Ovary (tissue), 9 donors: ENCODE results near the gene CRIP1. TPM values are rescaled to one million over a fixed set of nuclear protein-coding genes. Genes with fewer than 3 reads are reported as not detected.

Experiments used
- DNase-seq, 5 donors: peaks; one replicate each; pipeline ENCODE4 v3.0.0-alpha.2; 2019 to 2020
- H3K27ac ChIP-seq, 2 donors: fragments of 200-600 bp; one replicate each; pipeline versions ENCODE4 v1.5.1 to v1.8.0; 2019 to 2022
- H3K27me3 ChIP-seq: fragments of 200-600 bp; one replicate; pipeline ENCODE4 v1.8.0; 2022
- H3K36me3 ChIP-seq: fragments of 200-600 bp; sonication (generic); one replicate; pipeline ENCODE4 v1.5.1; 2019
- H3K4me1 ChIP-seq: one replicate; pipeline ENCODE4 v1.8.1; 2013; ENCODE audit warnings: mild to moderate bottlenecking, moderate library complexity; ENCODE audit not compliant: insufficient read depth
- H3K4me3 ChIP-seq: fragments of 200-600 bp; sonication (generic); one replicate; pipeline ENCODE4 v1.5.1; 2017
- H3K9me3 ChIP-seq, 2 donors: fragments of 200-600 bp in 1 of 2; sonication (generic) in 1 of 2; one replicate each; pipeline versions ENCODE4 v1.5.1 to v1.8.1; 2013 to 2019; ENCODE audit warnings: mild to moderate bottlenecking in 1 of 2, moderate library complexity in 1 of 2
- EP300 ChIP-seq: sonication (generic); formaldehyde crosslinking; IDR thresholded peaks from one replicate; pipeline ENCODE4 v1.6.1; 2017; ENCODE audit warnings: antibody characterized with exemption
- POLR2A ChIP-seq: fragments of 450-650 bp; IDR thresholded peaks from one replicate; pipeline ENCODE4 v1.6.1; 2017; ENCODE audit warnings: antibody characterized with exemption, mild to moderate bottlenecking, moderate library complexity
- WGBS, 3 donors: extraction: QIAGEN DNeasy Blood & Tissue Kit in 1 of 3; methylation state at CpG; one replicate each; pipeline versions ENCODE4 v1.1.5 to v1.1.7; 2013 to 2017; 5-methylcytosine and 5-hydroxymethylcytosine counted together
- intact Hi-C, 4 donors: fragments of 100-400 bp; cut with DNase I; formaldehyde crosslinking; loops; one replicate each; pipeline versions ENCODE4 v1.11.0 to v1.15.1; 2022 to 2023
- polyA plus RNA-seq, 2 donors: library from polyadenylated mRNA; stranded (reverse); fragments of 200-250 nt in 1 of 2; fragments of 350-450 nt in 1 of 2; fragmentation: Illumina TruSeq in 1 of 2; extraction: RNeasy Lipid Tissue Mini Kit (QIAGEN cat#74804) in 1 of 2; gene quantifications; one replicate each; pipeline ENCODE4 v1.2.3, GENCODE V29; 2013 to 2014
- total RNA-seq, 7 donors: library from RNA; depleted of rRNA in 2 of 7; stranded (reverse); fragments of >200 nt in 2 of 7; fragmentation: NEBNext Ultra II Directional in 3 of 7; extraction: Animal tissue kit (Norgen Biotek cat#: 25700) in 3 of 7; gene quantifications; one replicate each; pipeline versions ENCODE4 v1.1.0 to v1.2.4, GENCODE V29; 2016 to 2023
- TF ChIP-seq, protein P1 (sequence below), 3 donors: fragments of 450-650 bp in 2 of 3; fragments of 200-600 bp in 1 of 3; IDR thresholded peaks; one replicate each; pipeline versions ENCODE4 v1.5.1 to v1.8.0; 2016 to 2022; ENCODE audit warnings: antibody characterized with exemption in 3 of 3, mild to moderate bottlenecking in 1 of 3
- donor health status: DM: no; HTN: no; CAD: no; lungs with moderate emphysema.
- donor health status: DM: no; HTN: no; CAD: no.
- donor health status: Bipolar disorder and iron deficiency.
- donor health status: DM: yes; HTN: yes; CAD: no.
- donor health status: DM: no; HTN: no; CAD: no.
- donor health status: DM: yes; HTN: yes; CAD: no.

The CRIP1 gene
- total and polyA plus RNA-seq, 9 donors, result 3.2 to 116 (median 26.4) TPM

GRCh38 chr14:105470350-105471296 is 16.1 kb upstream of the CRIP1 start:
- no peaks in the 10 kb centered on the region for H3K36me3 ChIP-seq
- no peaks in the 10 kb centered on the region for H3K27me3 ChIP-seq
- WGBS, 3 donors, result 72 to 81% (median 75%) methylated on average over 33 to 34 of the region's 34 CpGs
- peaks cover 9% of the 10 kb centered on the region for H3K4me1 ChIP-seq
- peak overlapping the region in 1 of 2 donors; percentile 10 for H3K27ac ChIP-seq
- TF ChIP-seq POLR2A (no peak), EP300 (no peak)
- TF ChIP-seq, protein P1, sequence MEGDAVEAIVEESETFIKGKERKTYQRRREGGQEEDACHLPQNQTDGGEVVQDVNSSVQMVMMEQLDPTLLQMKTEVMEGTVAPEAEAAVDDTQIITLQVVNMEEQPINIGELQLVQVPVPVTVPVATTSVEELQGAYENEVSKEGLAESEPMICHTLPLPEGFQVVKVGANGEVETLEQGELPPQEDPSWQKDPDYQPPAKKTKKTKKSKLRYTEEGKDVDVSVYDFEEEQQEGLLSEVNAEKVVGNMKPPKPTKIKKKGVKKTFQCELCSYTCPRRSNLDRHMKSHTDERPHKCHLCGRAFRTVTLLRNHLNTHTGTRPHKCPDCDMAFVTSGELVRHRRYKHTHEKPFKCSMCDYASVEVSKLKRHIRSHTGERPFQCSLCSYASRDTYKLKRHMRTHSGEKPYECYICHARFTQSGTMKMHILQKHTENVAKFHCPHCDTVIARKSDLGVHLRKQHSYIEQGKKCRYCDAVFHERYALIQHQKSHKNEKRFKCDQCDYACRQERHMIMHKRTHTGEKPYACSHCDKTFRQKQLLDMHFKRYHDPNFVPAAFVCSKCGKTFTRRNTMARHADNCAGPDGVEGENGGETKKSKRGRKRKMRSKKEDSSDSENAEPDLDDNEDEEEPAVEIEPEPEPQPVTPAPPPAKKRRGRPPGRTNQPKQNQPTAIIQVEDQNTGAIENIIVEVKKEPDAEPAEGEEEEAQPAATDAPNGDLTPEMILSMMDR (IDR thresholded peaks at IDR 0.05), result no peak
- intact Hi-C loops, result loop anchor here in 2 of 4 donors (10.0 kb wide), 2 partner anchors 46 to 56 kb away; partner anchors contain the start of gene MTA1 (in 1 of the 2)
- no peaks in the 10 kb centered on the region for H3K9me3 ChIP-seq
- peak in 2 of 5 donors; percentile 36 to 46 for DNase-seq
- no peak overlapping the region for H3K4me3 ChIP-seq

- intact Hi-C loops, result loop anchor here in 2 of 4 donors (10.0 kb wide), 2 partner anchors 47 to 57 kb away; partner anchors contain the start of gene MTA1 (in 1 of the 2)
- DNase-seq, result no peak
- WGBS, 3 donors, result 44 to 54% (median 53%) methylated on average over 7 to 19 of the region's 19 CpGs
- H3K9me3 ChIP-seq, result no peaks in the 10 kb centered on the region
- H3K27me3 ChIP-seq, result no peaks in the 10 kb centered on the region
- no peak overlapping the region for H3K4me3 ChIP-seq
- H3K36me3 ChIP-seq, result no peaks in the 10 kb centered on the region
- TF ChIP-seq EP300 (no peak), POLR2A (no peak)
- TF ChIP-seq, protein P1 (IDR thresholded peaks at IDR 0.05), result no peak
- peak overlapping the region in 1 of 2 donors; percentile 10 for H3K27ac ChIP-seq
- H3K4me1 ChIP-seq, result peaks cover 14% of the 10 kb centered on the region
Measured at GRCh38 chr14:105471297-105471821, 15.3 kb upstream of the CRIP1 start.

- WGBS, 3 donors, result 72 to 75% (median 74%) methylated on average over 8 of the region's 8 CpGs
- H3K9me3 ChIP-seq, result no peaks in the 10 kb centered on the region
- no peak overlapping the region for H3K4me3 ChIP-seq
- no peaks in the 10 kb centered on the region for H3K36me3 ChIP-seq
- peak overlapping the region in 1 of 2 donors; percentile 19 for H3K27ac ChIP-seq
- TF ChIP-seq, protein P1 (IDR thresholded peaks at IDR 0.05), result no peak
- no peak for TF ChIP-seq EP300
- TF ChIP-seq POLR2A, result no peak
- intact Hi-C loops, result loop anchor here in 2 of 4 donors (10.0 kb wide), 2 partner anchors 47 to 57 kb away; partner anchors contain the start of gene MTA1 (in 1 of the 2)
- DNase-seq, result no peak
- peaks cover 17% of the 10 kb centered on the region for H3K4me1 ChIP-seq
- H3K27me3 ChIP-seq, result no peaks in the 10 kb centered on the region
Measured at GRCh38 chr14:105471823-105472485, 14.7 kb upstream of the CRIP1 start.

DNA sequence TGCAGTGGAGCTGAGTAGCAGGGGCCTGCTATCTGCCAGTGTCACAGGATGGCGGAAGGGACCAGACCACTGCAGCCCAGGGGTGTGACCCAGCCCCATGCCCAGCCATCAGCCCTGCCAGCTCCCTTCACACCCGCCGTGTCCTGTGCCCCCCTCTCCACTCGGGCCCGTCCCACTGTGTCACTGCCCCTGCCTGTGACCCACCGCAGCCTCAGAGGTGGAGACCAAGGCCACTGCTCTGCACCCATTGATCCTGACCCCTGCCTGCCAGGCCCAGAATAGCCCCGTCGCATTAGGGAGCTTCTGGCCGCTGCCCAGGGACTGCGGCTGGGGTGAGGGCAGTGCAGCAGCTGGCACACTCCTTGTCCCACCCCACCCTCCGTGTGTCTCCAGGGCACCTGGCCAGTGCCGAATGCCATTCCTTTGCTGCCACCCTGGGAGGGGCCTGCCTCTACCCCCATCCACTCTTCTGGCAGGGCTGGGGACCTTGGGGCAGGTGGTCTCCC is 14.1 kb upstream of the CRIP1 start:
- Histone ChIP-seq H3K4me3 (no peak overlapping the region), H3K9me3 (no peaks in the 10 kb centered on the region), H3K4me1 (peaks cover 17% of the 10 kb centered on the region), H3K36me3 (no peaks in the 10 kb centered on the region), H3K27me3 (no peaks in the 10 kb centered on the region), H3K27ac (peak overlapping the region in 1 of 2 donors; percentile 19)
- 71 to 85% (median 73%) methylated on average over 12 of the region's 12 CpGs for WGBS, 3 donors
- no peak for TF ChIP-seq EP300
- TF ChIP-seq POLR2A, result no peak
- TF ChIP-seq, protein P1 (IDR thresholded peaks at IDR 0.05), result no peak
- DNase-seq, result peak in 1 of 5 donors; percentile 44
- intact Hi-C loops, result loop anchor here in 2 of 4 donors (10.0 kb wide), 2 partner anchors 48 to 58 kb away; partner anchors contain the start of gene MTA1 (in 1 of the 2)
